Neural cell (in vitro differentiated cells): Measurements from ENCODE around the gene KCNA3. TPM values are rescaled to one million over a fixed set of nuclear protein-coding genes. Genes with fewer than 3 reads are reported as not detected.

Experiments
- H2AFZ ChIP-seq: fragments of 200-600, 300-800 bp; sonication (generic), shearing (Covaris generic); 2 replicates; pipeline ENCODE4 v1.6.0; 2014; ENCODE audit warnings: low read depth, mild to moderate bottlenecking, antibody characterized with exemption, low read length, moderate library complexity
- H3F3A ChIP-seq: fragments of 200-600 bp; shearing (Covaris generic); 2 replicates; pipeline ENCODE4 v1.6.1; 2016; ENCODE audit warnings: mild to moderate bottlenecking, moderate library complexity, mixed read lengths, antibody characterized with exemption, low read length; ENCODE audit not compliant: insufficient read depth, poor library complexity, severe bottlenecking
- H3K27ac ChIP-seq: fragments of 200-600, 300-800 bp; sonication (generic), shearing (Covaris generic); 2 replicates; pipeline ENCODE4 v1.5.1; 2014; ENCODE audit warnings: mild to moderate bottlenecking, low read length, moderate library complexity
- H3K27me3 ChIP-seq: fragments of 300-800, 200-600 bp; sonication (generic), shearing (Covaris generic); 2 replicates; pipeline ENCODE4 v1.6.0; 2014; ENCODE audit warnings: mild to moderate bottlenecking, low read depth, low read length, moderate library complexity; ENCODE audit not compliant: insufficient read depth
- H3K36me3 ChIP-seq: fragments of 300-800, 200-600 bp; sonication (generic), shearing (Covaris generic); 2 replicates; pipeline ENCODE4 v1.5.1; 2014; ENCODE audit warnings: mild to moderate bottlenecking, antibody characterized with exemption, low read length, moderate library complexity; ENCODE audit not compliant: insufficient read depth
- H3K4me2 ChIP-seq: fragments of 300-800, 200-600 bp; sonication (generic), shearing (Covaris generic); 2 replicates; pipeline ENCODE4 v1.6.0; 2014; ENCODE audit warnings: mild to moderate bottlenecking, low read length
- H3K4me3 ChIP-seq: fragments of 300-800, 200-600 bp; sonication (generic), shearing (Covaris generic); 2 replicates; pipeline ENCODE4 v1.5.1; 2014; ENCODE audit warnings: mild to moderate bottlenecking, low read length, moderate library complexity
- H3K79me2 ChIP-seq: fragments of 200-600 bp; shearing (Covaris generic); replicated peaks from 2 replicates; pipeline ENCODE4 v1.6.0; 2014; ENCODE audit warnings: mild to moderate bottlenecking, low read length, moderate library complexity; ENCODE audit not compliant: insufficient read depth
- H3K9ac ChIP-seq: fragments of 300-800, 200-600 bp; sonication (generic), shearing (Covaris generic); 2 replicates; pipeline ENCODE4 v1.6.1; 2016; ENCODE audit warnings: mild to moderate bottlenecking, low read length, mixed read lengths
- H3K9me2 ChIP-seq: fragments of 200-600 bp; shearing (Covaris generic); 2 replicates; pipeline ENCODE4 v1.6.1; 2016; ENCODE audit warnings: mild to moderate bottlenecking, low read length, mixed read lengths; ENCODE audit not compliant: insufficient read depth
- H3K9me3 ChIP-seq: fragments of 200-600, 300-800 bp; sonication (generic), shearing (Covaris generic); 2 replicates; pipeline ENCODE4 v1.6.1; 2016; ENCODE audit warnings: mild to moderate bottlenecking, mixed run types, low read length, moderate library complexity, mixed read lengths
- H4K20me1 ChIP-seq: fragments of 200-600 bp; shearing (Covaris generic); 2 replicates; pipeline ENCODE4 v1.6.1; 2016; ENCODE audit warnings: mild to moderate bottlenecking, mixed run types; ENCODE audit not compliant: insufficient read depth
- EP300 ChIP-seq: fragments of 450-650 bp; conservative IDR thresholded peaks from 2 replicates; pipeline ENCODE4 v1.6.1; 2014; ENCODE audit warnings: antibody characterized with exemption, mild to moderate bottlenecking, moderate library complexity; ENCODE audit not compliant: poor library complexity, severe bottlenecking
- EZH2 ChIP-seq: fragments of 200-600, 300-800 bp; shearing (Covaris generic), sonication (generic); IDR thresholded peaks from 2 replicates; pipeline ENCODE4 v1.6.1; 2014; ENCODE audit warnings: antibody characterized with exemption, low read length, borderline replicate concordance, mild to moderate bottlenecking; ENCODE audit not compliant: insufficient read depth, poor library complexity, severe bottlenecking
- MXI1 ChIP-seq: fragments of 450-650 bp; conservative IDR thresholded peaks from 2 replicates; pipeline ENCODE4 v1.6.1; 2014; ENCODE audit warnings: antibody characterized with exemption, mild to moderate bottlenecking; ENCODE audit not compliant: poor library complexity, severe bottlenecking
- POLR2AphosphoS5 ChIP-seq: IDR thresholded peaks from 2 replicates; pipeline ENCODE4 v1.6.1; 2012
- RAD21 ChIP-seq: fragments of 450-650 bp; conservative IDR thresholded peaks from 2 replicates; pipeline ENCODE4 v1.6.1; 2014; ENCODE audit warnings: antibody characterized with exemption, mild to moderate bottlenecking, moderate library complexity
- SMC3 ChIP-seq: fragments of 450-650 bp; conservative IDR thresholded peaks from 2 replicates; pipeline ENCODE4 v1.6.1; 2014; ENCODE audit warnings: antibody characterized with exemption, mild to moderate bottlenecking, moderate library complexity; ENCODE audit not compliant: poor library complexity
- TAF1 ChIP-seq: IDR thresholded peaks from 2 replicates; pipeline ENCODE4 v1.6.1; 2012; ENCODE audit warnings: low read depth
- polyA plus RNA-seq: library from polyadenylated mRNA; depleted of rRNA; stranded (reverse); fragments of >200 nt; gene quantifications from 2 replicates; pipeline ENCODE4 v1.2.3, GENCODE V29; 2014
- TF ChIP-seq, protein P1 (sequence below): fragments of 450-650 bp; IDR thresholded peaks from 2 replicates; pipeline ENCODE4 v1.5.1; 2014; ENCODE audit warnings: antibody characterized with exemption, mild to moderate bottlenecking, moderate library complexity; ENCODE audit not compliant: poor library complexity, severe bottlenecking
- TF ChIP-seq, protein P2 (sequence below): IDR thresholded peaks from 2 replicates; pipeline ENCODE4 v1.6.1; 2012; ENCODE audit warnings: borderline replicate concordance

KCNA3 gene
- polyA plus RNA-seq, 1 donor from 2014 or later, result 5.6 TPM

DNA sequence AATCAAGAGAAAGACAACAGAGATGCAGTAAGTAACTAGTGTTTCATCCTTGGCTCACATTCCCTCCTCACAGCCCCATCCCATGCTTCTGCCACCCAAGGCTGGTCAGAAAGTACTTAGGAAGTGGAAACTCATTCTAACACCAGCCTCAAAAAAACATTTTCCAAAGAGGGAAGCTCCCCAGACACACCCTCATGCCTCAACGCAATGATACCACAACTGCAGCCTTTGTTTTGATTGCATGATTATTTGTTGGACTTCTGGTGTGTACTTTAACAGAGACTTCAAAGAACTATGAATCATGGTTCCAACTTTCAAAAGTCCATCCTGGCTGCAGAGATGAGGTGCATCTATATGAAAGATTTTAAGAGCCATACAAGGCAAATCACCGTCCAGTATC lies 45.2 kb upstream of the KCNA3 start:
- Histone ChIP-seq H3K27ac (no peak overlapping the region), H4K20me1 (no peaks in the 10 kb centered on the region), H3K9me2 (no peaks in the 10 kb centered on the region), H3K4me2 (no peak overlapping the region), H3K27me3 (no peaks in the 10 kb centered on the region), H3F3A (no peaks in the 10 kb centered on the region), H3K79me2 (no peaks in the 10 kb centered on the region), H3K9ac (no peak overlapping the region), H3K36me3 (no peaks in the 10 kb centered on the region), H3K4me3 (no peak overlapping the region), H3K9me3 (no peaks in the 10 kb centered on the region), H2AFZ (no peak overlapping the region)
- TF ChIP-seq, protein P1, sequence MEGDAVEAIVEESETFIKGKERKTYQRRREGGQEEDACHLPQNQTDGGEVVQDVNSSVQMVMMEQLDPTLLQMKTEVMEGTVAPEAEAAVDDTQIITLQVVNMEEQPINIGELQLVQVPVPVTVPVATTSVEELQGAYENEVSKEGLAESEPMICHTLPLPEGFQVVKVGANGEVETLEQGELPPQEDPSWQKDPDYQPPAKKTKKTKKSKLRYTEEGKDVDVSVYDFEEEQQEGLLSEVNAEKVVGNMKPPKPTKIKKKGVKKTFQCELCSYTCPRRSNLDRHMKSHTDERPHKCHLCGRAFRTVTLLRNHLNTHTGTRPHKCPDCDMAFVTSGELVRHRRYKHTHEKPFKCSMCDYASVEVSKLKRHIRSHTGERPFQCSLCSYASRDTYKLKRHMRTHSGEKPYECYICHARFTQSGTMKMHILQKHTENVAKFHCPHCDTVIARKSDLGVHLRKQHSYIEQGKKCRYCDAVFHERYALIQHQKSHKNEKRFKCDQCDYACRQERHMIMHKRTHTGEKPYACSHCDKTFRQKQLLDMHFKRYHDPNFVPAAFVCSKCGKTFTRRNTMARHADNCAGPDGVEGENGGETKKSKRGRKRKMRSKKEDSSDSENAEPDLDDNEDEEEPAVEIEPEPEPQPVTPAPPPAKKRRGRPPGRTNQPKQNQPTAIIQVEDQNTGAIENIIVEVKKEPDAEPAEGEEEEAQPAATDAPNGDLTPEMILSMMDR, result no peak
- TF ChIP-seq EP300 (no peak), SMC3 (no peak), POLR2AphosphoS5 (no peak), MXI1 (no peak), EZH2 (no peak), RAD21 (no peak), TAF1 (no peak)
- TF ChIP-seq, protein P2, sequence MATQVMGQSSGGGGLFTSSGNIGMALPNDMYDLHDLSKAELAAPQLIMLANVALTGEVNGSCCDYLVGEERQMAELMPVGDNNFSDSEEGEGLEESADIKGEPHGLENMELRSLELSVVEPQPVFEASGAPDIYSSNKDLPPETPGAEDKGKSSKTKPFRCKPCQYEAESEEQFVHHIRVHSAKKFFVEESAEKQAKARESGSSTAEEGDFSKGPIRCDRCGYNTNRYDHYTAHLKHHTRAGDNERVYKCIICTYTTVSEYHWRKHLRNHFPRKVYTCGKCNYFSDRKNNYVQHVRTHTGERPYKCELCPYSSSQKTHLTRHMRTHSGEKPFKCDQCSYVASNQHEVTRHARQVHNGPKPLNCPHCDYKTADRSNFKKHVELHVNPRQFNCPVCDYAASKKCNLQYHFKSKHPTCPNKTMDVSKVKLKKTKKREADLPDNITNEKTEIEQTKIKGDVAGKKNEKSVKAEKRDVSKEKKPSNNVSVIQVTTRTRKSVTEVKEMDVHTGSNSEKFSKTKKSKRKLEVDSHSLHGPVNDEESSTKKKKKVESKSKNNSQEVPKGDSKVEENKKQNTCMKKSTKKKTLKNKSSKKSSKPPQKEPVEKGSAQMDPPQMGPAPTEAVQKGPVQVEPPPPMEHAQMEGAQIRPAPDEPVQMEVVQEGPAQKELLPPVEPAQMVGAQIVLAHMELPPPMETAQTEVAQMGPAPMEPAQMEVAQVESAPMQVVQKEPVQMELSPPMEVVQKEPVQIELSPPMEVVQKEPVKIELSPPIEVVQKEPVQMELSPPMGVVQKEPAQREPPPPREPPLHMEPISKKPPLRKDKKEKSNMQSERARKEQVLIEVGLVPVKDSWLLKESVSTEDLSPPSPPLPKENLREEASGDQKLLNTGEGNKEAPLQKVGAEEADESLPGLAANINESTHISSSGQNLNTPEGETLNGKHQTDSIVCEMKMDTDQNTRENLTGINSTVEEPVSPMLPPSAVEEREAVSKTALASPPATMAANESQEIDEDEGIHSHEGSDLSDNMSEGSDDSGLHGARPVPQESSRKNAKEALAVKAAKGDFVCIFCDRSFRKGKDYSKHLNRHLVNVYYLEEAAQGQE, result no peak

DNA sequence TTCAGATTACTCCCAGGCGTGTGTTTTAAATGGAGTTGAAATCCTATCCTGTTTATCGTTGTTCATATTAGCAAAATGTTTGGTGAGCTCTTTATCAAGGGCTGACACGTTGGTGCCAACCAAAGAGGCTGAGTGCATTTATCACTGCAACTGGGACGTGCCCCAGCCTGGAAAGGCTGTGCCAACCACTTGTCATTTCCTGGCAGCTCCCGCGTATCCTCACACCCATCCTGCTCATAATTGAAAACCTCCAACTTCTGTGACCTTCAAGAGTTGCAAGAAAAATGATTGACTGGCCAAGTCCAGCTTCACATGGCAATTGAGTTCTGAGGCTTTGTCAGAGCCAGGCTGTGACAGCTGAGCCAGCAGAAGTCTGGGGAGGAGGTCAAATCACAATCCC lies 43.7 kb upstream of the KCNA3 start:
- Histone ChIP-seq H3K4me2 (no peak overlapping the region), H3K9me2 (no peaks in the 10 kb centered on the region), H3K9ac (no peak overlapping the region), H3F3A (no peaks in the 10 kb centered on the region), H3K9me3 (no peaks in the 10 kb centered on the region), H3K79me2 (no peaks in the 10 kb centered on the region), H3K36me3 (no peaks in the 10 kb centered on the region), H2AFZ (no peak overlapping the region), H4K20me1 (no peaks in the 10 kb centered on the region), H3K27ac (no peak overlapping the region), H3K27me3 (no peaks in the 10 kb centered on the region), H3K4me3 (no peak overlapping the region)
- TF ChIP-seq, protein P1, result no peak
- TF ChIP-seq MXI1, result no peak
- no peak for TF ChIP-seq SMC3
- TF ChIP-seq TAF1, result no peak
- no peak for TF ChIP-seq POLR2AphosphoS5
- TF ChIP-seq EZH2, result no peak
- no peak for TF ChIP-seq RAD21
- TF ChIP-seq EP300, result no peak
- TF ChIP-seq, protein P2, result no peak
